ENCODE measurements around the gene CALM1. TPM values are rescaled to one million over a fixed set of nuclear protein-coding genes. Genes with fewer than 3 reads are reported as not detected.

CALM1 gene
- total RNA-seq, 1 donor from 2014 or later: 338 TPM

- DNase-seq (ENCODE audit: low read depth, low spot score): no peak
- no peaks in the 10 kb centered on the region for H3K36me3 Mint-ChIP-seq (ENCODE audit: low read depth)
- no peak overlapping the region for H3K4me3 Mint-ChIP-seq
- TF ChIP-seq CTCF (conservative IDR thresholded peaks at IDR 0.05): no peak
- no peaks in the 10 kb centered on the region for H3K9me3 Mint-ChIP-seq
- H3K4me1 Mint-ChIP-seq: peaks cover 3% of the 10 kb centered on the region
- H3K27me3 Mint-ChIP-seq (ENCODE audit: low read depth): no peaks in the 10 kb centered on the region
- no peak overlapping the region for H3K27ac Mint-ChIP-seq (ENCODE audit: unreplicated experiment)
Observed at GRCh38 chr14:90379106-90379505, 17.7 kb upstream of the CALM1 start.

GRCh38 chr14:90381011-90381786, 15.6 kb upstream of the CALM1 start:
- Mint-ChIP-seq H3K36me3 (ENCODE audit: low read depth) (no peaks in the 10 kb centered on the region), H3K4me3 (peak overlapping the region; percentile 39), H3K4me1 (peaks cover 10% of the 10 kb centered on the region), H3K9me3 (no peaks in the 10 kb centered on the region), H3K27ac (ENCODE audit: unreplicated experiment) (no peak overlapping the region), H3K27me3 (ENCODE audit: low read depth) (no peaks in the 10 kb centered on the region)
- no peak for DNase-seq (ENCODE audit: low read depth, low spot score)
- TF ChIP-seq CTCF (conservative IDR thresholded peaks at IDR 0.05): no peak

GRCh38 chr14:90381999-90382451, 14.8 kb upstream of the CALM1 start:
- no peak overlapping the region for H3K4me3 Mint-ChIP-seq
- TF ChIP-seq CTCF (conservative IDR thresholded peaks at IDR 0.05): no peak
- H3K27ac Mint-ChIP-seq (ENCODE audit: unreplicated experiment): no peak overlapping the region
- no peaks in the 10 kb centered on the region for H3K9me3 Mint-ChIP-seq
- DNase-seq (ENCODE audit: low read depth, low spot score): no peak
- H3K4me1 Mint-ChIP-seq: peaks cover 10% of the 10 kb centered on the region
- no peaks in the 10 kb centered on the region for H3K27me3 Mint-ChIP-seq (ENCODE audit: low read depth)
- no peaks in the 10 kb centered on the region for H3K36me3 Mint-ChIP-seq (ENCODE audit: low read depth)

- Mint-ChIP-seq H3K4me3 (no peak overlapping the region), H3K9me3 (no peaks in the 10 kb centered on the region), H3K27ac (ENCODE audit: unreplicated experiment) (no peak overlapping the region), H3K36me3 (ENCODE audit: low read depth) (no peaks in the 10 kb centered on the region), H3K4me1 (peaks cover 10% of the 10 kb centered on the region), H3K27me3 (ENCODE audit: low read depth) (no peaks in the 10 kb centered on the region)
- TF ChIP-seq CTCF (conservative IDR thresholded peaks at IDR 0.05): no peak
- no peak for DNase-seq (ENCODE audit: low read depth, low spot score)
Observed at GRCh38 chr14:90382491-90383125, 14.2 kb upstream of the CALM1 start.

GRCh38 chr14:90383126-90383730, 13.6 kb upstream of the CALM1 start:
- Mint-ChIP-seq H3K36me3 (ENCODE audit: low read depth) (no peaks in the 10 kb centered on the region), H3K27me3 (ENCODE audit: low read depth) (no peaks in the 10 kb centered on the region), H3K9me3 (no peaks in the 10 kb centered on the region), H3K4me1 (peaks cover 11% of the 10 kb centered on the region), H3K4me3 (no peak overlapping the region), H3K27ac (ENCODE audit: unreplicated experiment) (no peak overlapping the region)
- peak; percentile 23 for TF ChIP-seq CTCF (conservative IDR thresholded peaks at IDR 0.05)
- DNase-seq (ENCODE audit: low read depth, low spot score): peak; percentile 98

Data from neural crest cell (in vitro differentiated cells).